ENCODE measurements around the gene ZC3H8.

The ZC3H8 gene

DNA sequence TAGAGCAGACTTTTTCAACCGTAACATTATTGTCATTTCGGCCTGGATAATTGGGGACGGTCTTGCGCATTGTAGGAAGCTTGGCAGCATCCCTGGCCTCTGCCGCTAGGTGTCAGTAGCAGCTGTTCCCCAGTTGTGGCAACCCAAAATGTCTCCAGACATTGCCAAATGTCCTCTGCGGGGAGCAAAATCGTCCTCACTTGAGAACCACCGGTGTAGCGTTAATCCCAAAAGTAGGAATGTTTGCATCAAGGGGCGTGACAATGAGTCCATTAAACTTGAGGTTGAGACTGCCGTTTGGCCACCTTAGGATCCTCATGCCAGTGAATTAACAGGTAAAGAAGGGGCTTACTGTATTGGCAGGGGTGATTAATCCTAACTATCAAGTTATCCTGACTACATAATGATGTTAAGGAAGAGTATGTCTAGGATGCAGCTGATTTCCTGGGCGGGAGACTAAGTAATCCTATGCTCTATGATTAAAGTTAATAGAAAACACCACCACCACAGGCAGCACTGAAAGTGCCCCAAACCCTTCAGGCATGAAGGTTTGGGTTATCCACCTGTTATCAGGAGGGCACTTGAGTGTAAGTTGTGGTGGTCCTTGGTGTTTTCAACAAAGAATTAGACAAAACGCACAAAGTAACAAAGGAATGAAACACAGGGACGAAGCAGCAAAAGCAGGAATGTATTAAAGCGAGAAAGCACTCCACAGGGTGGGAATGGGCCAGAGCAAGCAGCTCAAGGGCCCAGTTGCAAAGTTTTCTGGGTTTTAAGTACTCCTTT is 4.9 kb upstream of the ZC3H8 start:
- TF ChIP-seq POLR2AphosphoS5 (IDR thresholded peaks at IDR 0.05; ENCODE audit: low read depth, low read length): no peak
- peak; percentile 31; the same call in 1 of the 2 replicates for TF ChIP-seq POU2F2 (IDR thresholded peaks at IDR 0.05; ENCODE audit: low read depth, low read length)
- TF ChIP-seq TAF1 (IDR thresholded peaks at IDR 0.05; ENCODE audit: low read depth, low read length): no peak
- FAIRE-seq (peak; percentile 94), DNase-seq (ENCODE audit: insufficient read length, low spot score) (peak; percentile 25)

DNA sequence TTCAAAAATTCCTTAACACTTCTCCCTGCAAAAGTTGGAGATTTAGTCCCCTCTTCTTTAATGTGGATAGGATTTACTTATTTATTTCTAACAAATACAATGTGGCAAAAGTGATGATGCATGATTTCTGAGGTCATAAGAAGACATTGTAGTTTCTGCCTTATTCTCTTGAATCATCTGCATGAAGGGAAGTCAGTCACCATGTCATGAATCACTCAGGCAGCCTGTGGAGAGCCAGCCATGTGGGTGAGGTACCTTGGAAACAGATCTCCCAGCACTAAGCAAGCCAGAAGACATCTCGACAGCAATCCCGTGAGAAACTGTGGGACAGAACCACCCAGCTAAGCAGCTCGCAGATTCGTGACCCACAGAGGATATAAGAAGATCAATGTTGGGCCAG is 2.7 kb upstream of the ZC3H8 start:
- FAIRE-seq (no peak), DNase-seq (ENCODE audit: insufficient read length, low spot score) (no peak)
- TF ChIP-seq POLR2A (IDR thresholded peaks at IDR 0.05; ENCODE audit: low read depth, low read length) (no peak), TAF1 (IDR thresholded peaks at IDR 0.05; ENCODE audit: low read depth, low read length) (no peak), POLR2AphosphoS5 (IDR thresholded peaks at IDR 0.05; ENCODE audit: low read depth, low read length) (no peak), SPI1 (IDR thresholded peaks at IDR 0.05; ENCODE audit: low read depth, low read length) (no peak), POU2F2 (IDR thresholded peaks at IDR 0.05; ENCODE audit: low read depth, low read length) (no peak), PAX5 (IDR thresholded peaks at IDR 0.05; ENCODE audit: insufficient read depth, low read length, severe bottlenecking) (no peak)

DNA sequence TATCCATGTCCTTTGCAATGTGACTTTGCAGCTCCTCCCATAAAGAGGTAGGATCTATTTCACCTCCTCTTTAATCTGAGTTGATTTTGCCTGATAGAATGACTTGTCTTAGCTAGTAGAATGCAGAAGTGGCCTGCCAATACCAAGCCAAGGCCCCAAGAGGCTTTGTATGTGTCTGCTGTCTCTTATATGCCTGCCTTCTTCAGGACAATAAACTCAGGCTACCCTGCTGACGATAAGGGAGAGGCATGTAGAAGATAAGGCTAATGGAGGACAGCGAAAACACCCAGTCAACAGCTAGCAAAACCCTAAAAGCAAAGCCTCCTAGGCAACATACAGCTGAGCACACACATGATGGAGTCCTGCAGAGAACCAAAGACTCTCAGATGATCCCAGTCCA is 1.8 kb upstream of the ZC3H8 start:
- TF ChIP-seq POU2F2 (IDR thresholded peaks at IDR 0.05; ENCODE audit: low read depth, low read length) (no peak), POLR2AphosphoS5 (IDR thresholded peaks at IDR 0.05; ENCODE audit: low read depth, low read length) (no peak), POLR2A (IDR thresholded peaks at IDR 0.05; ENCODE audit: low read depth, low read length) (no peak), SPI1 (IDR thresholded peaks at IDR 0.05; ENCODE audit: low read depth, low read length) (no peak), TAF1 (IDR thresholded peaks at IDR 0.05; ENCODE audit: low read depth, low read length) (no peak), PAX5 (IDR thresholded peaks at IDR 0.05; ENCODE audit: insufficient read depth, low read length, severe bottlenecking) (no peak)
- DNase-seq (ENCODE audit: insufficient read length, low spot score): no peak
- FAIRE-seq: no peak

DNA sequence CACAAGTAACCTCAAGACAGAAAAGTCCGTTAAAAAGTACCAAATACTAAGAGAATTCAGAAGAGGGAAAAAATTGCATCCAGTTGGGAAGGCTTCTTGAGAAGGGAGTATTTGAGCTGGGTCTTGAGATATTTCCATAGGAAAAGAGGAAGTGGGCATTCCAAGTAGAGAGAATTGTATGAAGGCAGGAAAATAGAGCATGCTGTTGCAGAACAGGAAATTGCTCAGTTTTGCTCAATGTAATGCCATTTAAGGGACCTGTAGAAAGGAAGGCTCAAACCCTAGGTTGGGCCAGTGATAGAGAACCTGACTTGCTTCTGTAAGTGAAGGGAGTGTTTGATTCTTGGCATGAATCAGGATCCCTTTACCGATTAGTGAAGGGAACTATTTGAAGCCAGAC is 1.0 kb upstream of the ZC3H8 start:
- FAIRE-seq (no peak), DNase-seq (ENCODE audit: insufficient read length, low spot score) (no peak)
- TF ChIP-seq PAX5 (IDR thresholded peaks at IDR 0.05; ENCODE audit: insufficient read depth, low read length, severe bottlenecking) (no peak), SPI1 (IDR thresholded peaks at IDR 0.05; ENCODE audit: low read depth, low read length) (peak; percentile 85)

DNA sequence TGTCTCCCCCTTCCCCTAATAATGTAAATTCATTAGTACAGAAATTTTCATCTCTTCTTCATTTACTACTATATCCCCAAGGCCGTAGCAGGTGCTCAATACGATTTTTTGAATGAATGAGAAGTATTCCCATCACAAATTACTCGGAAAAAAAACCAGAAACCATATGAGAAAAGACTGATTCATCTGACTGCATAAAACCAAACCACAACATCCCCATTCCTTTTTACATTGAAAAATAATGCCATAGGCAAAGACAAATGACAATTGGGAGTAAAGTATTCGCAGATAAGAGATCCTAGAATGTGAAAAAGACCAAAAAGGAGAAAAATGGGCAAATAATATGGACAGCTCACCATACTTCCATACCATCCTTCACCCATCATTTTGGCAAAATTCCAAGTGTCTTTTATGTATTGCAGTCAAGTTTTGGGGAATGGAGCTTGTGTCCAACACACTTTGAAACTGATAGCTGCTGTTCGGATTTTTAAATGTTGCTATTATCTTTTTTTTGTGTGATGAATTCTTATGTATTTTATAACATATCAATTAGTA is 1.5 kb downstream of the ZC3H8 start:
- TF ChIP-seq POU2F2 (IDR thresholded peaks at IDR 0.05; ENCODE audit: low read depth, low read length) (no peak), PAX5 (IDR thresholded peaks at IDR 0.05; ENCODE audit: insufficient read depth, low read length, severe bottlenecking) (no peak), SPI1 (IDR thresholded peaks at IDR 0.05; ENCODE audit: low read depth, low read length) (no peak)
- no peak for DNase-seq (ENCODE audit: insufficient read length, low spot score)
- no peak for FAIRE-seq

DNA sequence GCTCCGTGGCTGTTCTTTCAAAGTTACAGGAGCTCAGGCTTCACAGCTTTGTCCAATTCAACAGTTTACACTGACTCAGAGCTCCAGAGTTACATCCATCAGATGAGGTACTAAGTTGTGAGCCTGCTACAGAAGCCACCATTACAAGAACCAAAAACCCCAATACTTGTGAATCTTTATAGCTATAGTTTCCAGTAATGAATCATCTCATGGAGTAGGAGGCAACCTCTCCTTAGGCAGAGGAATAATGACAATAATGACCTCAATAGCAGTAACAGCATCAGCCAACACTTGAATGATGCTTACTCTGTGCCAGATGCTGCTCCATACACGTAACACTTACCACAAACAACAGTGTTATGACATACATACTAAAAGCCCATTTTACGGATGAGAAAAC is 3.6 kb downstream of the ZC3H8 start:
- DNase-seq (ENCODE audit: insufficient read length, low spot score) (no peak), FAIRE-seq (no peak)
- TF ChIP-seq SPI1 (IDR thresholded peaks at IDR 0.05; ENCODE audit: low read depth, low read length): no peak
- TF ChIP-seq TAF1 (IDR thresholded peaks at IDR 0.05; ENCODE audit: low read depth, low read length): no peak
- no peak for TF ChIP-seq PAX5 (IDR thresholded peaks at IDR 0.05; ENCODE audit: insufficient read depth, low read length, severe bottlenecking)
- TF ChIP-seq POLR2AphosphoS5 (IDR thresholded peaks at IDR 0.05; ENCODE audit: low read depth, low read length): no peak

DNA sequence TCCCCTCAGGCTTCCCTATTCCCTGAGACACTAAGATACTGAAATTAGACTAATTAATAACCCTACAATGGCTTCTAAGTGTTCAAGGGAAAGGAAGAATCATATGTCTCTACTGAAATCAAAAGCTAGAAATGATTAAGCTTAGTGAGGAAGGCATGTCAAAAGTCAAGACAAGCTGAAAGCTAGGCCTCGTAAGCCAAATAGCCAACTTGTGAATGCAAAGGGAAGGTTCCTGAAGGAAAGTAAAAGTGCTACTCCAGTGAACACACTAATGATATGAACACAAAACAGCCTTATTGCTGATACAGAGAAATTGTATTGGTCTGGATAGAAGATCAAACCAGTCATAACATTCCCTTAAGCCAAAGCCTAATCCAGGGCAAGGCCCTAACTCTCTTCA is 10.0 kb downstream of the ZC3H8 start:
- TF ChIP-seq TAF1 (IDR thresholded peaks at IDR 0.05; ENCODE audit: low read depth, low read length) (no peak), POLR2A (IDR thresholded peaks at IDR 0.05; ENCODE audit: low read depth, low read length) (no peak), SPI1 (IDR thresholded peaks at IDR 0.05; ENCODE audit: low read depth, low read length) (no peak), PAX5 (IDR thresholded peaks at IDR 0.05; ENCODE audit: insufficient read depth, low read length, severe bottlenecking) (no peak), POU2F2 (IDR thresholded peaks at IDR 0.05; ENCODE audit: low read depth, low read length) (no peak), POLR2AphosphoS5 (IDR thresholded peaks at IDR 0.05; ENCODE audit: low read depth, low read length) (no peak)
- DNase-seq (ENCODE audit: insufficient read length, low spot score): no peak
- no peak for FAIRE-seq

DNA sequence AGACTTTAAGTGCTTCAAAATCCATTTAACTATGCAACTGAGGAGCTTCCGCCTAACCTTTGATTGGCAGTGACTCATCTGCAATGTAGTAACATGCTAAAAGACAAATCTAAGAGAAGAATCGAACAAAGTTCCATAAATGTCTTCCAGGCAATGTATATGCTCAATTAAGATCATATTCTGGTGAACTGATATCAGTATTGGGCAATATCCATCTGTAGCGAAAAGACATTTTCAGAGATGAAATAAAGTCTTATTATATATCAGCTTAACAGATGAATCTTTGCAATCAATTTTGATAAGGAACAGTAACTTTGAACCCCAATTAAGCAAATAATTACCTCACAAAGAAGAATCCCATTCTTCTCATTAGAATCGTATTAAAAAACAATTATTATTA is 11.6 kb downstream of the ZC3H8 start:
- no peak for FAIRE-seq

DNA sequence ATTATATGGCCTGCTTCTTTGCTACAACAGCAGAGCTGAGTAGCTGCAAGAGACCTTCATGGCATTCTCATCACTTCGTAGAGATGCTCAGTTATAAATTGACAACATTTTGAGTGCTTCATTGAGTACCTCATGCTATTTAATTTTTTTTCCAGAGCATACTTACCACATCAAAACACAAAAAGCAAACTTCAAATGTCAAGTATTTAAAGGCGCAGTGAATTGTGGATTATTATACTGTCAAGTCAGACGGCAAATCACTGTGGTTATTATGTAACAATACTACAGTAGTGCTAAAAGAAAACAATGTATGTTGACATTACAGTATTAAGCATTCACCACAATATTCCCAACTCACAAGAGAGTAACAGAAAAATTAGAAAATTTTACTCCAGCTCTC is 12.5 kb downstream of the ZC3H8 start:
- FAIRE-seq: no peak
- DNase-seq (ENCODE audit: insufficient read length, low spot score): no peak
- TF ChIP-seq PAX5 (IDR thresholded peaks at IDR 0.05; ENCODE audit: insufficient read depth, low read length, severe bottlenecking) (no peak), POLR2AphosphoS5 (IDR thresholded peaks at IDR 0.05; ENCODE audit: low read depth, low read length) (no peak), SPI1 (IDR thresholded peaks at IDR 0.05; ENCODE audit: low read depth, low read length) (no peak), TAF1 (IDR thresholded peaks at IDR 0.05; ENCODE audit: low read depth, low read length) (no peak), POLR2A (IDR thresholded peaks at IDR 0.05; ENCODE audit: low read depth, low read length) (no peak)

More for the DNA sequence above, 11.6 kb downstream of the ZC3H8 start:
- TF ChIP-seq SPI1 (IDR thresholded peaks at IDR 0.05; ENCODE audit: low read depth, low read length): no peak
- TF ChIP-seq POLR2A (IDR thresholded peaks at IDR 0.05; ENCODE audit: low read depth, low read length): no peak
- TF ChIP-seq POLR2AphosphoS5 (IDR thresholded peaks at IDR 0.05; ENCODE audit: low read depth, low read length): no peak
- TF ChIP-seq POU2F2 (IDR thresholded peaks at IDR 0.05; ENCODE audit: low read depth, low read length): no peak
- TF ChIP-seq TAF1 (IDR thresholded peaks at IDR 0.05; ENCODE audit: low read depth, low read length): no peak
- TF ChIP-seq PAX5 (IDR thresholded peaks at IDR 0.05; ENCODE audit: insufficient read depth, low read length, severe bottlenecking): no peak
- no peak for DNase-seq (ENCODE audit: insufficient read length, low spot score)

DNA sequence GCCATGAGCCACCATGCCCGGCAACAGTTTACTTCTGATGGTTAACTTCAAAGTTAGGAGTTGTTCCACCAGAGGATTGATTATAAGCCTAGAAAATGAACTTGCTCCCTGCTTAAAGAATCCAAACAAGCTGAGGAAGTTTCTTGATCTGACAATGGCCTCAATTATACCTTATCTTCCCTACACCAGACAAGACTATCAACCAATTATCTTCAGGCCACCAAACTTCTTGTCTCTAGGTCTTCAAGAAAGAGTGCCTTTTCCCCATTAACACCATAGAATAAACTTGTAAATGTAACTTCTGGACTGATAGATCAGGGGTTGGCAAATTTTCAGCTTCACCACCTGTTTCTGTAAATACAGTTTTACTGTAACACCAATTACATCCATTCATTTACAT is 15.0 kb downstream of the ZC3H8 start:
- TF ChIP-seq PAX5 (IDR thresholded peaks at IDR 0.05; ENCODE audit: insufficient read depth, low read length, severe bottlenecking) (no peak), POLR2A (IDR thresholded peaks at IDR 0.05; ENCODE audit: low read depth, low read length) (no peak), POU2F2 (IDR thresholded peaks at IDR 0.05; ENCODE audit: low read depth, low read length) (no peak), SPI1 (IDR thresholded peaks at IDR 0.05; ENCODE audit: low read depth, low read length) (no peak)
- no peak for DNase-seq (ENCODE audit: insufficient read length, low spot score)
- peak; percentile 35 for FAIRE-seq
